NCI-H1092 treated with DMSO at 0.1 percent for 48 hours (cell line): Measurements from ENCODE around the gene TCEA2.
A peak's percentile ranks its signal among the peaks of the same experiment; 100 is the strongest.

Source experiments
- DNase-seq: peaks from one replicate; lab custom pipeline; 2025; lab: John Stamatoyannopoulos, UW

The TCEA2 gene

GRCh38 chr20:64062596-64063388 is at the start of gene TCEA2:
Gene TCEA2, plus strand, starts transcription at chr20:64063198. Its CDS starts 115 bp downstream, at chr20:64063313.
- peak; percentile 87 for DNase-seq

GRCh38 chr20:64015635-64016034 is 47.4 kb upstream of the TCEA2 start:
- no peak for DNase-seq

- no peak for DNase-seq
Observed at GRCh38 chr20:64021124-64021975, 41.6 kb upstream of the TCEA2 start.

- no peak for DNase-seq
Observed at GRCh38 chr20:64022671-64023360, 40.2 kb upstream of the TCEA2 start.

DNA sequence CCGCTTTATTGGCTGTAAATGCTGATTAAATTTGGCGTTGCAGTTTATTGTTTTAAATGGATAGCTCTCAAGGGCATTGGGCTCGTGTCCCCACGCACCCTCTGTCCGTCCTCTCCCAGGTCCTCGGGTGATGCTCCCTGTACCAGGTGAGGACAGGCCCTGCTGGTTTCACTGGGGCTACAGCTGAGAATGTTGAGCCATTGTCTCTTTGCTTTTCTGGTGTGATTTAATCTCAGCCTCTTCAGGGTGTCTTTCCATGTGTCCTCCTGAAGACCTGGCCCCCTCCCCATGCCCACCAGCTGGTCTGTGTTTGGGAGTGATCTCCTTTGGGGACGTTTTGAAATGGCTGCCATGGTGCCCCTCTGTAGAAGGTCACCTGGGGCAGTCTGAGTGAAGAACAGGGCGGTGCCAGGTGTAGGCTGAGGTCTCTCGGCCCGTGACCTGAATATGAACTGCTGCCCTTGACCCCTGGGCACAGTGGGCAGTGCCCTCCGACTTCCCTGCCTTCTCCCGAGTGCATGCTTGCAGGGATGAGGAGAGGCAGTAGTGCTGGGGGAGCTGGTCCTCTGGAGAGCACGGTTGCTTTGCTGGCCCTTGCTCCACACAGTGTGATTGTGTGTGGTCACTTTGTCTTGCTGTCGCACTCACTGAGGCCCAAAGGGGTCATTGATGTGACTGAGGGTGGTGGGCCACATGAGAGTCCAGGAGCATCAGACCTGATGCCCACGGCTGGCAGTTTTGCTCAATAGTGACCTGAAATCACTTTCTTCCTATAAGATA is 39.4 kb upstream of the TCEA2 start:
- DNase-seq: no peak

DNA sequence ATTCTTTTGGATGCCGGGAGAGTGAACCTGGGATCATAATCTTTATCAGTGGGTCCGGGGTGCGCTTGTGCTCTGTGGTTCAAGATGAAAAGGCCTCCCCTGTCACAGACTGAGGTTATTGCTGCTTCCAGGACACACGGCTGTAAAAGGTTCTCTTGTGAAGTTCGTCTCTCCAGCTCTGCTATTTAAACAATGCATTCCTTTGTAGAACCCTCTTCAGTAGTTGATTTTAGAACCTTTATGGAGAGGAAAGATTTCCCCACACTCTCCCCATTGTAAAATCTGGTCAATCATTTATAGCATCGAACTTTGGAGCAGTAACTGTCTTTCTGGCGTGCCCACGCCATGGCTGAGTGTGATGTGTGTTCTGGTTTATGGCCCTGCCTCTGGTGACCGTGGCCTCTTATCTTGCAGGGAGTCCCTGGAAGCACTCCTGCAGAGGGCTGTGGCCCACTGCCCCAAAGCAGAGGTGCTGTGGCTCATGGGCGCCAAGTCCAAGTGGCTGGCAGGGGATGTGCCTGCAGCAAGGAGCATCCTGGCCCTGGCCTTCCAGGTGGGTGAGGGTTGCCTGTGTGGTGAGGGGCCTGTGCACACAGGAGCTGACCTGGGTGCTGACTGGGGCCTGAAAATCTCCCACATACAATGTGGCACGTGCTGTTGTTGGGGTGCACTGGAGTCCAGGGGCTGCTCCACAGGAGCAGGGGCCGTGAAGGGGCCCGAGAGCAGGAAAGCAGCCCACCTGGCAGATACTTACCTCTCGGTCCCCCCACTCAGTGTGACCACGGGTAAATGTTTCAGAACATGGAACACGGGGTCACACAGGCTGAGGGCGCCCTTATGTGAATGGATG is 38.6 kb upstream of the TCEA2 start:
- DNase-seq: no peak

GRCh38 chr20:64025101-64025825 is 37.7 kb upstream of the TCEA2 start:
- no peak for DNase-seq

DNA sequence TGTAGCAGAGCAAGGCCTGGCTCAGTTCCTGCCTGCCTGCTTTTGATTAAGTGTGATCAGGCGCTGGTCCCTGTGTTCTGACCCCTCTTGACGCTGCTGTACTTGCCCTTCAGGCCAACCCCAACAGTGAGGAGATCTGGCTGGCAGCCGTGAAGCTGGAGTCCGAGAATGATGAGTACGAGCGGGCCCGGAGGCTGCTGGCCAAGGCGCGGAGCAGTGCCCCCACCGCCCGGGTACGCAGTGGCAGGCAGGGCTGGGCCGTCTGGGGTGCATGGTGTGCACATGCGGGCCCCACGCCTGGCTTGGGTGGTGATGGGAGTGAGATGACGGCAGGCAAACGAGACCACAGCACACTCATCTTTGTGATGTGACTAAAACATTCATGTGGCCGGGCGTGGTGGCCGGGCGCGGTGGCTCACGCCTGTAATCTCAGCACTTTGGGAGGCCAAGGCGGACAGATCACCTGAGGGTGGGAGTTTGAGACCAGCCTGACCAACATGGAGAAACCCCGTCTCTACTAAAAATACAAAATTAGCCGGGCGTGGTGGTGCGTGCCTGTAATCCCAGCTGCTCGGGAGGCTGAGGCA is 37.1 kb upstream of the TCEA2 start:
- DNase-seq: no peak

- DNase-seq: no peak
Observed at GRCh38 chr20:64027981-64028685, 34.9 kb upstream of the TCEA2 start.

GRCh38 chr20:64029293-64030117 is 33.5 kb upstream of the TCEA2 start:
- no peak for DNase-seq

GRCh38 chr20:64030371-64031134 is 32.4 kb upstream of the TCEA2 start:
- no peak for DNase-seq

- no peak for DNase-seq
Observed at GRCh38 chr20:64031822-64032314, 31.1 kb upstream of the TCEA2 start.

DNA sequence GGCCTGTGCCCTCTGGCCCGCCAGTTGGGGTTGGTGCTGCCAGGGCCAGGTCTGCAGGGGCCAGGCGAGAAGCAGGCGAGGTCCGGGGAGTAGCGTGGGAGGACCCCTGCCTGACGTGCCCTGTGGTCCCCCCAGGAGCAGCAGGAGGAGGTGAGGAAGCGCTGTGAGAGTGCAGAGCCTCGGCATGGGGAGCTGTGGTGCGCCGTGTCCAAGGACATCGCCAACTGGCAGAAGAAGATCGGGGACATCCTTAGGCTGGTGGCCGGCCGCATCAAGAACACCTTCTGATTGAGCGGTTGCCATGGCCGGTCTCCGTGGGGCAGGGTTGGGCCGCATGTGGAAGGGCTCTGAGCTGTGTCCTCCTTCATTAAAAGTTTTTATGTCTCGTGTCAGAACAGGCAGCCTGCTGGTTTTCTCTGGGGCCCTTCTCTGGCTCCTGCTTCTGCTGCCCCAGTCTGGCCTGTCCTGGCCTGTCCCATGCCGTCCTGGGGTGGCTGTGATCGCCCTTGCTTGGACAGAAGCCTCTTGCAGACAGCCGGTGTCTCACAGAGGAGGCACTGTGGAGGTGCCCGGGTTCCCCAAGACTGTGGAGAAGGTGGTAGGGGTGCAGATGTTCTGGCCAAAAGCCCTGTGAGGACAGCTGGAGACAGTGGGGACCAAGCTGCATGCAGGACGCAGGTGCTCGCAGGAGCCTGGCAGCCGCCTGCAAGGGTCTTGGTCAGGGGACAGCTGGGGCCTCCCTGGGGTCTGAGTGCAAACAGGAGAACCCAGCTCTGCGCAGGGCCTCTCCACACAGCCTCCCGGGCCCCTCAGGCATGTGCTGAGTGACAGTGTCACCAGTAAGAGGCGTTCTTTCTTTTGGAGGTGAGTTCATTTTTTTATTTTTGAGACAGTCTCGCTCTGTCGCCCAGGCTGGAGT is 30.0 kb upstream of the TCEA2 start:
- DNase-seq: no peak

DNA sequence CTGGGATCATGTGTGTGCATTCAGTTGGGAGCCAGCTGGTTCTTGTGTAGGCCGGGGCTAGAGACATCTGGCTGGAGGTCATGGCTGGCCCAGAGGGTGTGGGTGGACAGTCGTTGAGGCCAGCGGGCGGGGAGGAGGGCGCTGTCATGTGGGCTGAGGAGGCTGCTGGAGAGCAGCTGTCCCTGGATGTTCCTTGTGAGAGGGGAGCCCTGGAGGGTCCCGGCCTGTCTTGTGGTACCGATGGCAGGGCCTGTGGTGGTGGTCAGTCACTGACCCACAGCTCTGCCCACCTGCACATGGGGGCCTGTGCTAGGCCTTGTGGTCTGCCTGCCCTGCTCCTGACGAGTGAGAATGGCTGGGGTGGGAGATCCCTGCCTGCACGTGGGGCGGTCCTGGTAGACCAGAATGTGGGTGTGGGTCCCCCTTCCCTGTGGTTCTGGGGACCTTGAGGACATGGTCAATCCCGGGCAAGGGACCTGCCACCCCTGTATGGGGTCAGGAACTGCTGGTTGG is 29.0 kb upstream of the TCEA2 start:
- DNase-seq: no peak

DNA sequence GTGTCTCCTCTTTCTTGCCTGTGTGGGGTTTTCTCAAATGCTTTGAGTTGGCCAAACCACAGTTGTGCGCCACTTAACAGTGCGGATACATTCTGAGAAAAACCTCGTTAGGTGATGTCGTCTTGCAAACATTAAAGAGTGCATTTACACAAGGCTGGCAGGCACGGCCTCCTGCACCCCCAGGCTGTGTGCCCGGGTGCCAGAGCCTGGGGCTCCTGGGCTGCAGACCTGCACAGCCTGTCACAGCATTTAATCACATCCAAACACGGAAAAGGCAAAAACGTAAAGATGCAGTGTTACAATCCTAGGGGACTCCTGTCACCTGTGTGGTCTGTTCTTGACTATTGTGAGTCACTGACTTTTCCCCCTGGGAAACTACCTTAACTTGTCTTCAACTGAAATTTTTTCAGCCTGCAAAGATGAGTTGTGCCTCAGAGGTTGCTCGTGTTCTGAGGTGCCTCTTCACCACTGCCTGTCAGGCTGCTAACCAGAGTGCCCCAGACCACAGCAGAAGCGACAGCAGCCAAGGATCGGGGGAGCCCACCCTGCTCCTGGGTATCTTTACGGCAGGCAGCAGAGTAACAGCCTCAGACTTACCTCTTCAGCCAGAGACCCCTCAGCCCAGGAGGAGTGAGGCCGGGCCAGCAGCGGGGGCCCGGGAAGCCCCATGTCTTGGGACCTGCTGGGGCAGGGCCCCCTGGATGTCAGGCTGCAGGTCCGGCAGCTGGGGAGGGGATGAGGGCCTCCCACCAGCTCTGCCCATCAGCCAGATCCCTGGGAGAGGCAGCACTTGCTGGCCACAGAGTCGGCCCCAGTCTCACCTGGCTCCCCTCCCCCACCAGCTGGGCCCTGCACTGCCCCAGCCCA is 27.7 kb upstream of the TCEA2 start:
- no peak for DNase-seq
